ENCODE results near the gene CACNA1E. TPM values are rescaled to one million over a fixed set of nuclear protein-coding genes. Genes with fewer than 3 reads are reported as not detected.

The CACNA1E gene
- total RNA-seq, 1 donor from 2014 or later = not detected

- intact Hi-C loops (cut with DNase I) = no loop called here
- Histone ChIP-seq H3K27ac (no peak overlapping the region), H3K27me3 (no peaks in the 10 kb centered on the region), H3K4me1 (no peaks in the 10 kb centered on the region), H3K36me3 (no peaks in the 10 kb centered on the region), H3K4me3 (no peak overlapping the region), H3K9me3 (no peaks in the 10 kb centered on the region)
- TF ChIP-seq CTCF (IDR thresholded peaks at IDR 0.05) (no peak), POLR2AphosphoS5 (IDR thresholded peaks at IDR 0.05; ENCODE audit: insufficient read depth in 1 of 2, low read depth in 1 of 2) (no peak), POLR2A (IDR thresholded peaks at IDR 0.05) (no peak)
- DNase-seq (ENCODE audit: extremely low spot score in 2 of 2) = no peak
These were observed 250.2 kb downstream of the CACNA1E start for GRCh38 chr1:181733486-181733885.

GRCh38 chr1:181737056-181737455 lies 253.7 kb downstream of the CACNA1E start:
- no peak overlapping the region for H3K27ac ChIP-seq
- no peak for DNase-seq (ENCODE audit: extremely low spot score in 2 of 2)
- no peak for TF ChIP-seq CTCF (IDR thresholded peaks at IDR 0.05)
- no peak for TF ChIP-seq POLR2AphosphoS5 (IDR thresholded peaks at IDR 0.05; ENCODE audit: insufficient read depth in 1 of 2, low read depth in 1 of 2)
- TF ChIP-seq POLR2A (IDR thresholded peaks at IDR 0.05) = no peak
- H3K4me3 ChIP-seq = no peak overlapping the region
- H3K4me1 ChIP-seq = no peaks in the 10 kb centered on the region
- no peaks in the 10 kb centered on the region for H3K27me3 ChIP-seq
- H3K9me3 ChIP-seq = no peaks in the 10 kb centered on the region
- intact Hi-C loops (cut with DNase I) = no loop called here
- H3K36me3 ChIP-seq = no peaks in the 10 kb centered on the region

- no peaks in the 10 kb centered on the region for H3K27me3 ChIP-seq
- no peak overlapping the region for H3K4me3 ChIP-seq
- peaks cover 6% of the 10 kb centered on the region for H3K4me1 ChIP-seq
- no peaks in the 10 kb centered on the region for H3K9me3 ChIP-seq
- no peaks in the 10 kb centered on the region for H3K36me3 ChIP-seq
- no peak overlapping the region for H3K27ac ChIP-seq
- intact Hi-C loops (cut with DNase I) = no loop called here
- DNase-seq (ENCODE audit: extremely low spot score in 2 of 2) = no peak
- TF ChIP-seq CTCF (IDR thresholded peaks at IDR 0.05) (no peak), POLR2AphosphoS5 (IDR thresholded peaks at IDR 0.05; ENCODE audit: insufficient read depth in 1 of 2, low read depth in 1 of 2) (no peak), POLR2A (IDR thresholded peaks at IDR 0.05) (no peak)
These were observed 255.9 kb downstream of the CACNA1E start for GRCh38 chr1:181739214-181739613.

GRCh38 chr1:181742426-181742825 lies 259.1 kb downstream of the CACNA1E start:
- intact Hi-C loops (cut with DNase I) = no loop called here
- H3K27ac ChIP-seq = no peak overlapping the region
- DNase-seq (ENCODE audit: extremely low spot score in 2 of 2) = no peak
- TF ChIP-seq POLR2AphosphoS5 (IDR thresholded peaks at IDR 0.05; ENCODE audit: insufficient read depth in 1 of 2, low read depth in 1 of 2) = no peak
- TF ChIP-seq CTCF (IDR thresholded peaks at IDR 0.05) = no peak
- TF ChIP-seq POLR2A (IDR thresholded peaks at IDR 0.05) = no peak
- peaks cover 6% of the 10 kb centered on the region for H3K4me1 ChIP-seq
- H3K9me3 ChIP-seq = no peaks in the 10 kb centered on the region
- H3K36me3 ChIP-seq = no peaks in the 10 kb centered on the region
- no peaks in the 10 kb centered on the region for H3K27me3 ChIP-seq
- no peak overlapping the region for H3K4me3 ChIP-seq

GRCh38 chr1:181743878-181744312 lies 260.6 kb downstream of the CACNA1E start:
- Histone ChIP-seq H3K27ac (no peak overlapping the region), H3K4me3 (no peak overlapping the region), H3K27me3 (no peaks in the 10 kb centered on the region), H3K4me1 (peaks cover 6% of the 10 kb centered on the region), H3K36me3 (no peaks in the 10 kb centered on the region), H3K9me3 (no peaks in the 10 kb centered on the region)
- no peak for DNase-seq (ENCODE audit: extremely low spot score in 2 of 2)
- TF ChIP-seq POLR2A (IDR thresholded peaks at IDR 0.05) (no peak), POLR2AphosphoS5 (IDR thresholded peaks at IDR 0.05; ENCODE audit: insufficient read depth in 1 of 2, low read depth in 1 of 2) (peak in 1 of 2 donors; percentile 50), CTCF (IDR thresholded peaks at IDR 0.05) (no peak)
- intact Hi-C loops (cut with DNase I) = no loop called here
